HEK293 (cell line): ENCODE measurements around the gene IKZF2.

ENCODE experiments used
- BCL11B ChIP-seq: fragments of 450-650 bp; formaldehyde crosslinking; IDR thresholded peaks from 2 replicates; pipeline ENCODE4 v1.5.1; 2016; ENCODE audit warnings: low read depth, missing biosample characterization, missing genetic modification characterization
- SCRT2 ChIP-seq: fragments of 450-650 bp; formaldehyde crosslinking; IDR thresholded peaks from 2 replicates; pipeline ENCODE4 v1.5.1; 2016; ENCODE audit warnings: missing biosample characterization, missing genetic modification characterization
- ZBTB20 ChIP-seq: fragments of 450-650 bp; formaldehyde crosslinking; IDR thresholded peaks from 2 replicates; pipeline ENCODE4 v1.5.1; 2016; ENCODE audit warnings: missing biosample characterization, missing genetic modification characterization
- ZBTB7A ChIP-seq: fragments of 450-650 bp; formaldehyde crosslinking; IDR thresholded peaks from 2 replicates; pipeline ENCODE4 v1.5.1; 2016; ENCODE audit warnings: low read depth, missing biosample characterization, missing genetic modification characterization
- ZNF121 ChIP-seq: fragments of 450-650 bp; formaldehyde crosslinking; IDR thresholded peaks from 2 replicates; pipeline ENCODE4 v1.5.1; 2016; ENCODE audit warnings: missing biosample characterization, missing genetic modification characterization
- ZNF138 ChIP-seq: fragments of 450-650 bp; formaldehyde crosslinking; IDR thresholded peaks from 2 replicates; pipeline ENCODE4 v1.5.1; 2016; ENCODE audit warnings: missing biosample characterization, missing genetic modification characterization, borderline replicate concordance
- ZNF16 ChIP-seq: fragments of 450-650 bp; formaldehyde crosslinking; IDR thresholded peaks from 2 replicates; pipeline ENCODE4 v1.5.1; 2016; ENCODE audit warnings: low read depth, missing biosample characterization, missing genetic modification characterization
- ZNF174 ChIP-seq: fragments of 450-650 bp; formaldehyde crosslinking; IDR thresholded peaks from 2 replicates; pipeline ENCODE4 v1.5.0; 2017; ENCODE audit warnings: missing biosample characterization, mild to moderate bottlenecking, missing genetic modification characterization
- ZNF394 ChIP-seq: fragments of 450-650 bp; formaldehyde crosslinking; IDR thresholded peaks from 2 replicates; pipeline ENCODE4 v1.5.1; 2016; ENCODE audit warnings: missing biosample characterization, missing genetic modification characterization, mild to moderate bottlenecking, moderate library complexity, borderline replicate concordance
- ZNF629 ChIP-seq: fragments of 450-650 bp; formaldehyde crosslinking; IDR thresholded peaks from 2 replicates; pipeline ENCODE4 v1.5.1; 2017; ENCODE audit warnings: missing biosample characterization, missing genetic modification characterization
- ZNF837 ChIP-seq: fragments of 450-650 bp; formaldehyde crosslinking; IDR thresholded peaks from 2 replicates; pipeline ENCODE4 v1.5.1; 2016; ENCODE audit warnings: missing biosample characterization, missing genetic modification characterization
- TF ChIP-seq, protein P1 (sequence below): fragments of 450-650 bp; formaldehyde crosslinking; IDR thresholded peaks from 2 replicates; pipeline ENCODE4 v1.5.1; 2017; ENCODE audit warnings: missing biosample characterization, mild to moderate bottlenecking, missing genetic modification characterization, moderate library complexity
- TF ChIP-seq, protein P2 (sequence below): IDR thresholded peaks from 2 replicates; pipeline ENCODE4 v1.6.1; 2011; ENCODE audit warnings: mild to moderate bottlenecking, low read depth, low read length, borderline replicate concordance

DNA sequence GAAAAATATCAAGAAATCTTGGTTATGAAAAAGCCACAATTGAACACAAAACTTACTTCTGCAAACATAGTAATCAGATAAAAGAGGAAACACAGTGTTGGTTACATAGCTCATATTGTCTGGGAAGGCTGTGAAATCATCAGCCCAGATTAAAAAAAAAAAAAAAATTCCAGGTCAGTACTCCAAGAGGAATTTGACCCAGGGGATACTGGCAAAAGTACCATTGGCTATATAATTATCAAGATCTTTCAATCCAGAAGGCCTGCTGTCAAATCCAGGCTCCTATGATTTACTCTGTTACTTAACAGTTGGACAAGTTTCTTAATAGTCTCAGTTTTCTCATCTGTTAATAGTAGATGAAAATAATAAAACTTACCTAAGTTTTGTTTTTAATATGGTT, 12.9 kb upstream of the IKZF2 start:
- TF ChIP-seq ZBTB20 (no peak), SCRT2 (tag by site-specific recombination) (no peak), ZNF174 (no peak), ZBTB7A (no peak), ZNF121 (tag by site-specific recombination) (no peak), ZNF394 (tag by site-specific recombination) (no peak), ZNF629 (no peak), ZNF837 (tag by site-specific recombination) (no peak), BCL11B (no peak), ZNF16 (tag by site-specific recombination) (no peak), ZNF138 (tag by site-specific recombination) (no peak)
- TF ChIP-seq, protein P1, sequence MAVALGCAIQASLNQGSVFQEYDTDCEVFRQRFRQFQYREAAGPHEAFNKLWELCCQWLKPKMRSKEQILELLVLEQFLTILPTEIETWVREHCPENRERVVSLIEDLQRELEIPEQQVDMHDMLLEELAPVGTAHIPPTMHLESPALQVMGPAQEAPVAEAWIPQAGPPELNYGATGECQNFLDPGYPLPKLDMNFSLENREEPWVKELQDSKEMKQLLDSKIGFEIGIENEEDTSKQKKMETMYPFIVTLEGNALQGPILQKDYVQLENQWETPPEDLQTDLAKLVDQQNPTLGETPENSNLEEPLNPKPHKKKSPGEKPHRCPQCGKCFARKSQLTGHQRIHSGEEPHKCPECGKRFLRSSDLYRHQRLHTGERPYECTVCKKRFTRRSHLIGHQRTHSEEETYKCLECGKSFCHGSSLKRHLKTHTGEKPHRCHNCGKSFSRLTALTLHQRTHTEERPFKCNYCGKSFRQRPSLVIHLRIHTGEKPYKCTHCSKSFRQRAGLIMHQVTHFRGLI: no peak
- TF ChIP-seq, protein P2, sequence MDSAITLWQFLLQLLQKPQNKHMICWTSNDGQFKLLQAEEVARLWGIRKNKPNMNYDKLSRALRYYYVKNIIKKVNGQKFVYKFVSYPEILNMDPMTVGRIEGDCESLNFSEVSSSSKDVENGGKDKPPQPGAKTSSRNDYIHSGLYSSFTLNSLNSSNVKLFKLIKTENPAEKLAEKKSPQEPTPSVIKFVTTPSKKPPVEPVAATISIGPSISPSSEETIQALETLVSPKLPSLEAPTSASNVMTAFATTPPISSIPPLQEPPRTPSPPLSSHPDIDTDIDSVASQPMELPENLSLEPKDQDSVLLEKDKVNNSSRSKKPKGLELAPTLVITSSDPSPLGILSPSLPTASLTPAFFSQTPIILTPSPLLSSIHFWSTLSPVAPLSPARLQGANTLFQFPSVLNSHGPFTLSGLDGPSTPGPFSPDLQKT: no peak
